ENCODE measurements around the gene KAZN. TPM values are rescaled to one million over a fixed set of nuclear protein-coding genes. Genes with fewer than 3 reads are reported as not detected.

Gene KAZN
- total and polyA plus RNA-seq, 2 of the 8 experiments (the other 6 are each of a cell fraction or from before 2014, with no cell fraction given) = 3.7 to 11.8 TPM

GRCh38 chr1:15102646-15103045, 504.2 kb downstream of the KAZN start (continued):
- TF ChIP-seq NANOG (IDR thresholded peaks at IDR 0.05; ENCODE audit: insufficient read depth, low read depth, low read length, poor library complexity, severe bottlenecking) (no peak), ASH2L (IDR thresholded peaks at IDR 0.05; ENCODE audit: low read length) (no peak), KDM4A (IDR thresholded peaks at IDR 0.05; ENCODE audit: low read depth, low read length, severe bottlenecking) (no peak), SIRT6 (IDR thresholded peaks at IDR 0.05; ENCODE audit: low read length) (no peak), TCF12 (IDR thresholded peaks at IDR 0.05; ENCODE audit: low read depth, low read length) (no peak), TAF7 (optimal IDR thresholded peaks at IDR 0.05; ENCODE audit: borderline replicate concordance, low read depth, low read length) (no peak)
